ENCODE measurements around the gene FTCD.

DNA sequence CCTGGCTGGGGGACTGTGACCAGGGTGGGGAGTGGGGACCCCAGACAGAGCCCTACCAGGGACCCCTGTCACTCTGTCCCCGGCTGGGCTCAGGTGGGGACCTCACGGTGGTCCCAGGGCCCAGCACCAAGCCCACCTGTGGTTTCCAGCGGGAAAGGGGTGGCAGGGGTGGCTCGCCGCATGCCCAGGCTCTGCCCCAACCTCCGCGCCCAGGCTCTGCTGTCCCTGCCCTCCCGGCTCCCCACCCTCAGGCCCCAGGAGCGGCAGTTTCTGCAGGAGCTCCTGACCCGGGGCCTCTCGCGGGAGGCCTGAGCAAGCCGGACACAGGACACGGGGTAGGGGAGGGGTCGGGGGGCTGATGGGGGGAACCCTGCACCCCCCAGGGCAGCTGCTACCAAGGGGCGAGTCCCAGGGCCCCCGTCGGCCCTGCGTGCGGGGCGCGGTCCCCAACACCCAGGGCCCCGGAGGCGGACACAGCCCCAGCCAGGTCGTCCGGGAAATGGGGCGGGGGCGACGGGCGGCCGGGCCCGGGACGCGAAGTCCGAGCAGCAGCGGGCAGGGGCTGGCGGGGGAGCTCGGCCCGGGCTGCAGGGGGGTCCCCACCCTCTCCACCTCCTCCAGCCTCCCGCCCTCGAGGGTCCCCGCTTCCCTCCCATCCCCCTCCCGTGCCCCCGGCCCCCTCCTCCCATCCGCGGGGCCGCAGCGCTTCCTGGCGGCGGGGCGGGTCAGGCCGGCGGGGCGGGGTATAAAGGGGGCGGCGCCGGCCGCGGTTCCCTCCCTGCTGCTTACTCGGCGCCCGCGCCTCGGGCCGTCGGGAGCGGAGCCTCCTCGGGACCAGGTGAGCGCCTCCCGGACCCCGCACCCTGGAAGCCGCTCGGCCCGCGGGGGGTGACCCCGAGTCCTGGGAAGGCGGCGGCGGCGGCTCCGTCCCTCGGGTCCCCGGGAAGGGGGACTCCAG is 57.8 kb downstream of the FTCD start, which contains the start of gene COL6A2:
- no peak for TF ChIP-seq EZH2 (IDR thresholded peaks at IDR 0.05; ENCODE audit: borderline replicate concordance, low read depth, low read length, severe bottlenecking)
- TF ChIP-seq, protein P1, sequence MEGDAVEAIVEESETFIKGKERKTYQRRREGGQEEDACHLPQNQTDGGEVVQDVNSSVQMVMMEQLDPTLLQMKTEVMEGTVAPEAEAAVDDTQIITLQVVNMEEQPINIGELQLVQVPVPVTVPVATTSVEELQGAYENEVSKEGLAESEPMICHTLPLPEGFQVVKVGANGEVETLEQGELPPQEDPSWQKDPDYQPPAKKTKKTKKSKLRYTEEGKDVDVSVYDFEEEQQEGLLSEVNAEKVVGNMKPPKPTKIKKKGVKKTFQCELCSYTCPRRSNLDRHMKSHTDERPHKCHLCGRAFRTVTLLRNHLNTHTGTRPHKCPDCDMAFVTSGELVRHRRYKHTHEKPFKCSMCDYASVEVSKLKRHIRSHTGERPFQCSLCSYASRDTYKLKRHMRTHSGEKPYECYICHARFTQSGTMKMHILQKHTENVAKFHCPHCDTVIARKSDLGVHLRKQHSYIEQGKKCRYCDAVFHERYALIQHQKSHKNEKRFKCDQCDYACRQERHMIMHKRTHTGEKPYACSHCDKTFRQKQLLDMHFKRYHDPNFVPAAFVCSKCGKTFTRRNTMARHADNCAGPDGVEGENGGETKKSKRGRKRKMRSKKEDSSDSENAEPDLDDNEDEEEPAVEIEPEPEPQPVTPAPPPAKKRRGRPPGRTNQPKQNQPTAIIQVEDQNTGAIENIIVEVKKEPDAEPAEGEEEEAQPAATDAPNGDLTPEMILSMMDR (IDR thresholded peaks at IDR 0.05; ENCODE audit: borderline replicate concordance, extremely low read depth, low read length, poor library complexity, severe bottlenecking): no peak

Data from DND-41 (cell line).